ENCODE data around the gene ABTB2.
"Not testable (repeated sequence)": the region's sequence is repeated elsewhere in the genome, so short reads cannot be mapped to it uniquely, and the experiment has no call there.

Gene ABTB2

GRCh38 chr11:34219941-34220370, 137.9 kb downstream of the ABTB2 start:
- ChIA-PET CTCF (no interaction called here), POLR2A (no interaction called here)
- no peak for DNase-seq (ENCODE audit: extremely low spot score)
- no peak for TF ChIP-seq PKNOX1 (IDR thresholded peaks at IDR 0.05)
- TF ChIP-seq NFRKB (IDR thresholded peaks at IDR 0.05), result no peak
- no peak for TF ChIP-seq SP1 (IDR thresholded peaks at IDR 0.05)
- no peak for TF ChIP-seq ZNF384 (IDR thresholded peaks at IDR 0.05)
- TF ChIP-seq HDGF (IDR thresholded peaks at IDR 0.05; ENCODE audit: borderline replicate concordance), result no peak
- TF ChIP-seq FOXM1 (IDR thresholded peaks at IDR 0.05; ENCODE audit: borderline replicate concordance), result no peak
- no peak for TF ChIP-seq ARNT (IDR thresholded peaks at IDR 0.05)
- no peak for TF ChIP-seq SUZ12 (IDR thresholded peaks at IDR 0.05)

GRCh38 chr11:34219279-34219678, 138.5 kb downstream of the ABTB2 start:
- ChIA-PET POLR2A (no interaction called here), CTCF (no interaction called here)
- TF ChIP-seq L3MBTL2 (conservative IDR thresholded peaks at IDR 0.05) (no peak), SP1 (IDR thresholded peaks at IDR 0.05) (no peak), ELF4 (IDR thresholded peaks at IDR 0.05) (no peak), CTBP1 (IDR thresholded peaks at IDR 0.05; ENCODE audit: borderline replicate concordance) (no peak), FOXA1 (IDR thresholded peaks at IDR 0.05) (no peak), SUZ12 (IDR thresholded peaks at IDR 0.05) (no peak), ARNT (IDR thresholded peaks at IDR 0.05) (no peak), PKNOX1 (IDR thresholded peaks at IDR 0.05) (no peak), FOXK2 (IDR thresholded peaks at IDR 0.05) (no peak), NFRKB (IDR thresholded peaks at IDR 0.05) (no peak), BHLHE40 (IDR thresholded peaks at IDR 0.05; ENCODE audit: borderline replicate concordance) (no peak), LEF1 (IDR thresholded peaks at IDR 0.05; ENCODE audit: borderline replicate concordance) (no peak)
- no peak for DNase-seq (ENCODE audit: extremely low spot score)

GRCh38 chr11:34218756-34219155, 139.1 kb downstream of the ABTB2 start:
- POLR2A ChIA-PET; CTCF ChIA-PET; DNase-seq (ENCODE audit: extremely low spot score): not testable (repeated sequence)

GRCh38 chr11:34218067-34218466, 139.7 kb downstream of the ABTB2 start:
- no peak for DNase-seq (ENCODE audit: extremely low spot score)
- ChIA-PET POLR2A (no interaction called here), CTCF (no interaction called here)
- TF ChIP-seq TARDBP (IDR thresholded peaks at IDR 0.05), result no peak
- TF ChIP-seq FOXM1 (IDR thresholded peaks at IDR 0.05; ENCODE audit: borderline replicate concordance), result no peak
- no peak for TF ChIP-seq PKNOX1 (IDR thresholded peaks at IDR 0.05)
- TF ChIP-seq SP1 (IDR thresholded peaks at IDR 0.05), result no peak
- TF ChIP-seq ARNT (IDR thresholded peaks at IDR 0.05), result no peak
- TF ChIP-seq NFRKB (IDR thresholded peaks at IDR 0.05), result no peak
- no peak for TF ChIP-seq LEF1 (IDR thresholded peaks at IDR 0.05; ENCODE audit: borderline replicate concordance)
- TF ChIP-seq CTBP1 (IDR thresholded peaks at IDR 0.05; ENCODE audit: borderline replicate concordance), result no peak
- TF ChIP-seq SUZ12 (IDR thresholded peaks at IDR 0.05), result no peak
- TF ChIP-seq BHLHE40 (IDR thresholded peaks at IDR 0.05; ENCODE audit: borderline replicate concordance), result no peak
- TF ChIP-seq ELF4 (IDR thresholded peaks at IDR 0.05), result no peak

GRCh38 chr11:34216706-34217105, 141.1 kb downstream of the ABTB2 start:
- DNase-seq (ENCODE audit: extremely low spot score), result no peak
- ChIA-PET POLR2A (no interaction called here), CTCF (no interaction called here)
- TF ChIP-seq FOXA1 (IDR thresholded peaks at IDR 0.05) (no peak), BHLHE40 (IDR thresholded peaks at IDR 0.05; ENCODE audit: borderline replicate concordance) (no peak), ARNT (IDR thresholded peaks at IDR 0.05) (no peak), NFRKB (IDR thresholded peaks at IDR 0.05) (no peak), PKNOX1 (IDR thresholded peaks at IDR 0.05) (no peak), LEF1 (IDR thresholded peaks at IDR 0.05; ENCODE audit: borderline replicate concordance) (no peak), FOXM1 (IDR thresholded peaks at IDR 0.05; ENCODE audit: borderline replicate concordance) (no peak), FOXK2 (IDR thresholded peaks at IDR 0.05) (no peak), L3MBTL2 (conservative IDR thresholded peaks at IDR 0.05) (no peak), SP1 (IDR thresholded peaks at IDR 0.05) (no peak), CTBP1 (IDR thresholded peaks at IDR 0.05; ENCODE audit: borderline replicate concordance) (no peak)

- TF ChIP-seq TARDBP (IDR thresholded peaks at IDR 0.05) (no peak), HDGF (IDR thresholded peaks at IDR 0.05; ENCODE audit: borderline replicate concordance) (no peak), BHLHE40 (IDR thresholded peaks at IDR 0.05; ENCODE audit: borderline replicate concordance) (no peak), L3MBTL2 (conservative IDR thresholded peaks at IDR 0.05) (no peak), FOXA1 (IDR thresholded peaks at IDR 0.05) (no peak), FOXM1 (IDR thresholded peaks at IDR 0.05; ENCODE audit: borderline replicate concordance) (no peak), NFRKB (IDR thresholded peaks at IDR 0.05) (no peak), ARNT (IDR thresholded peaks at IDR 0.05) (no peak)
- DNase-seq (ENCODE audit: extremely low spot score), result no peak
- ChIA-PET CTCF (no interaction called here), POLR2A (no interaction called here)
These were observed 141.9 kb downstream of the ABTB2 start for GRCh38 chr11:34215806-34216453.

Measured in HEK293T (cell line).